ENCODE measurements around the gene TWNK. TPM values are rescaled to one million over a fixed set of nuclear protein-coding genes. Genes with fewer than 3 reads are reported as not detected.

TWNK gene
- total and polyA plus RNA-seq, 2 donors (not counting 3 experiments of a cell fraction or from before 2014, with no cell fraction given): 5.6 to 10.9 TPM

- DNase-seq (ENCODE audit: low read depth, low spot score): no peak
- CTCF ChIA-PET: interaction anchor here (1.2 to 3.8 kb wide), 2 partner anchors 9 to 31 kb away, joined by 4 to 15 read pairs; no protein-coding TSS in a partner anchor
- Histone ChIP-seq H3K4me2 (ENCODE audit: insufficient read depth, low read length) (peak overlapping the region; percentile 79), H3K4me3 (replicated peaks in 1 of 3; ENCODE audit: insufficient read depth in 1 of 3, low read depth in 1 of 3, low read length in 3 of 3) (peak overlapping the region; percentile 73 to 98 (median 81)), H2AFZ (ENCODE audit: low read depth, low read length) (no peak overlapping the region), H3K36me3 (ENCODE audit: control insufficient read depth in 2 of 2, extremely low read depth in 1 of 2, insufficient read depth in 2 of 2, low read length in 2 of 2) (peaks cover 1 to 16% of the 10 kb centered on the region in 2 experiments), H3K27ac (ENCODE audit: insufficient read depth, low read depth, low read length) (no peak overlapping the region), H3K4me1 (ENCODE audit: control insufficient read depth, extremely low read depth, insufficient read depth, low read length) (peaks cover 12% of the 10 kb centered on the region), H3K9me3 (replicated peaks; ENCODE audit: control insufficient read depth, insufficient read depth, low read length) (no peaks in the 10 kb centered on the region), H3K79me2 (ENCODE audit: control insufficient read depth, insufficient read depth, low read length) (peaks cover 30% of the 10 kb centered on the region), H3K9ac (replicated peaks; ENCODE audit: extremely low read depth, insufficient read depth, low read length) (peak overlapping the region; percentile 53), H3K27me3 (ENCODE audit: control insufficient read depth in 2 of 2, insufficient read depth in 2 of 2, low read length in 2 of 2) (no peaks in the 10 kb centered on the region), H4K20me1 (replicated peaks; ENCODE audit: control insufficient read depth, extremely low read depth, insufficient read depth, low read length) (no peaks in the 10 kb centered on the region), H3K9me1 (replicated peaks; ENCODE audit: control insufficient read depth, extremely low read depth, insufficient read depth, low read length) (no peaks in the 10 kb centered on the region)
- FAIRE-seq: no peak
- TF ChIP-seq MAX (IDR thresholded peaks at IDR 0.05; ENCODE audit: insufficient read depth, insufficient read length) (no peak), POLR2A (IDR thresholded peaks at IDR 0.05; ENCODE audit: low read depth, low read length) (no peak), POLR2AphosphoS5 (IDR thresholded peaks at IDR 0.05; ENCODE audit: insufficient read depth, low read depth, low read length) (no peak), EZH2 (IDR thresholded peaks at IDR 0.05; ENCODE audit: borderline replicate concordance, low read depth, low read length, severe bottlenecking) (no peak), GATA2 (IDR thresholded peaks at IDR 0.05; ENCODE audit: insufficient read depth, insufficient read length, low read depth, low read length) (no peak), CTCF (IDR thresholded peaks at IDR 0.05; ENCODE audit: extremely low read depth in 1 of 2, insufficient read depth in 1 of 2, low read depth in 1 of 2, low read length in 2 of 2) (no peak), FOS (IDR thresholded peaks at IDR 0.05; ENCODE audit: borderline replicate concordance, insufficient read depth, low read length) (no peak), JUN (IDR thresholded peaks at IDR 0.05; ENCODE audit: borderline replicate concordance, insufficient read depth, insufficient read length, low read depth) (no peak), MYC (IDR thresholded peaks at IDR 0.05; ENCODE audit: low read depth, low read length) (no peak)
- dilution Hi-C loops (cut with MboI; ENCODE audit: extremely low pct_ligation_motif_present, low sequenced_read_pairs) (no loop called here), intact Hi-C loops (cut with micrococcal nuclease) (no loop called here)
- BruUV-seq (replicated peaks): TSS peak; percentile 23
- POLR2A ChIA-PET: no interaction called here
Observed at GRCh38 chr10:100988166-100988565, 823 bp downstream of the TWNK start.
